NCI-H1048 (cell line): ENCODE results near the gene ICOSLG.
"Not testable (repeated sequence)": the region's sequence is repeated elsewhere in the genome, so short reads cannot be mapped to it uniquely, and the experiment has no call there.

Experiments used
- DNase-seq: peaks from one replicate; lab custom pipeline; 2025; lab: John Stamatoyannopoulos, UW

ICOSLG gene

DNA sequence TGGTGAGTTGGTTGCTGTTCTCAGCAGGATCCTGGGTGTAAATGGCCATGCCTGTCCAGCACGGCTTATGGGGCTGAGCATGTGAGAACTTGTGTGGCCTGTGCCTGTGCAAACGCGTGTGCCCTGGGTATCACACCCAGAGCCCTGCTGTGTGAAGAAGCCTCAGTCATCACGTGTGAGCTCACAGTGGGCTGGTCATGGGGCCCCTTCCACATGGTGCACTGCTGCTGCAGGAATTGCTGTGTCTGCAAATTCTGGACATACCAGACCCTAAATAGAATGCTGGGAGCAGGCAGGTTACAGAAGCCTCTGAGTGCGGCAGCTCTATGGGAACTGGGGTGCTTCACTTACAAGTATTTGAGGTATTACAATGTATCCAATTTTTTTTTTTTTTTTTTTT is 17.4 kb downstream of the ICOSLG start:
- not testable (repeated sequence) for DNase-seq

GRCh38 chr21:44220674-44221073 is 20.1 kb downstream of the ICOSLG start:
- DNase-seq, result not testable (repeated sequence)

GRCh38 chr21:44218461-44218860 is 22.3 kb downstream of the ICOSLG start:
- not testable (repeated sequence) for DNase-seq

DNA sequence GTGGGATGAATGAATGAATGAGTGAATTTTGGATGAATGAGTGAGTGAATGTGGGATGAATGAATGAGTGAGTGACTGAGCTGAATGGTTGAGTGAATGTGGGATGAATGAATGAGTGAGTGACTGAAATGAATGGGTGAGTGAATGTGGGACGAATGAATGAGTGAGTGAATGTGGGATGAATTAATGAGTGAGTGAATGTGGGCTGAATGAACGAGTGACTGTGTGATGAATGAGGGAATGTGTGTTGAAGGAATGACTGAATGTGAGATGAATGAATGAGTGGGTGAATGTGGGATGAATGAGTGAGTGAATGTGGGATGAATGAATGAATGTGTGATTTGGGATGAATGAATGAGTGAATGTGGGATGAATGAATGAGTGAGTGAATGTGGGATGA is 28.8 kb downstream of the ICOSLG start:
- DNase-seq, result not testable (repeated sequence)

GRCh38 chr21:44211574-44211973 is 29.2 kb downstream of the ICOSLG start:
- DNase-seq, result not testable (repeated sequence)

DNA sequence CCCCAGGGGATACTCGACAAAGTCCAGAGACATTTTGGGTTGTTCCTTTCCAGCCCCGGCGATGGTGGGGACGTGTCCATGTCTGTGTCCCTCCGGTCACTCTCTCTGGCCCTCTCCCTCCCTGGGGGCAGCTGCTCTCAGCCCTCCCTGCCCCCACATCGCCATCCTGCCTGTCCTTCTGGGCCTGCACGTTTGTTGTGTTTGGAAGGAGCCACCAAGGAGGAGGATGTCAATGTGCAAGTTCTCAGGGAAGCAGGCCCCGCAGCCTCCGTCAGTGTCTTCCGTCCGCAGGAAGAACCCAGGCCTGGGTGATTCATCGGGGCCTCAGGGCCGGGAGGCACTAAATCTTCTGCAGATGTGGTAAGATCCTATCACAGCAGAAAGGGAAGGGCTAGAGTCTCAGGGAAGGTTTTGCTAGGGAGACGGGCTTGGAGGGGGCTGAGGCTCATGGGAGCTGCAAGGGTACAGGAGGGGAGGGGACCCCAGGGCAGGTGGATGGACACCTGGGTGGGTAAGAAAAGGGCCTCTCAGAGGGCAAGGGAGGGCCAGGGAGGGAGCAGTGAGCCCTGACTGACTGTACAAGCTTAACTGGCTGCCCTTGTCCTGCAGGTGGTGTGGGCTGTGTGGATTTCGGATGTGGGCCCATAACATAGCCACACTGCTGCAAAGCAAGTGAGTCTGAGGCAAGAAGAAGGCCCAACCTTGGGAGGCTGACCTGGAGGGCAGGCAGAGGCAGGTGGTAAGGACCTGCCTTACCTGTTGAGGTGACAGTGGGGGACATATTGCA is 32.7 kb downstream of the ICOSLG start:
- not testable (repeated sequence) for DNase-seq

GRCh38 chr21:44206698-44207676 is 33.8 kb downstream of the ICOSLG start:
- not testable (repeated sequence) for DNase-seq

DNA sequence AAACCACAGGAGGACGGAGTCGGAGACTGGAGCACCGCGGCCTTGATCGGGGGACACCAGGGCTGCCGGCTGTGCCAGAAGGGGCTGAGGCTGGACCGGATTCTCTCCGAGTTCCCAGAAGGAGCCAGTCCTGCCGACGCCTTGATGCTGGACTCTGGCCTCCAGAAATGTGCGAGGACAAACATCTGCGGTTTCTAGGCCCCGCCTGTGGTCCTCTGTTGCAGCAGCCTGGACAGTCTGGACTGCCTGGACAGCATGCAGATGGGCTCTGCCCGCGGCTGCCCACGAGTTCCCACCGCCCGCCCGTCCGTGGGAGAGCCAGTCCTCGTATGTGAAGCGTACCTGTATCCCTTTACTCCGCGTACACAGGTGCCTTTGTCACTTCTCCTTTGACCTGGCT is 34.6 kb downstream of the ICOSLG start:
- DNase-seq, result not testable (repeated sequence)

DNA sequence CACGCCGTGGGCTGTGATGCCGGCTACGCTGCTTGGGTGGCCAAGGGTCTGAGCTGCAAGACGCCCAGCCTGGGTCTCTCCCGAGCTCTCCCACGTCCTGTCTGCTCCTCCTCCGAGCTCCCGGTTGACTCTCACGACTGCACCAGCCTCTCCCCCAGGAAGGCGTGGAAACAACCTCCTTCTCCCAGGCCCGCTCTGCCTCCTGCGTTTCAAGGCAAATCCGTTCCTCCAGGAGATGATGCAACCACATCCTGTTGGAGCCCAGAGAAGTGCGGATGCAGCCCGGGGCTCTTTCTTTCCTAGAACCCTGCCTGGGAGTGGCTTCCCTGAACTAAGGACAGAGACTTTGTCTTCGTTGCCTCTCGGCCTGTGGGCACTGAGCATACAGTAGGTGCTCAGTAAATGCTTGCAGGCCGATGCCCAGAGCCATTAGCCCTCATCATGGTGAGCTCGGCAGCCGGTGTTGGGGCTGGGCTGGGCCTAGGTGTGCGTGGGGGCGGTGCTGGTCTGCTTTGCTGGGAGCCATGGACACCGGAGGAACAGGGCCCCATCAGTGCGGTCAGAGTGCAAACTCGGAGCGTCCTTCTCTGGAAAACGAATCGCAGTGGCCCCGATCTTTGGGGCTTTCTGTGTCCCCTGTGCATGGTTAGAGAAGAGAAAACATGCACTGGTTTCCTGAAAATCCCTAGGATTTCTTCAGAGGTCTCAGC is 38.0 kb downstream of the ICOSLG start:
- not testable (repeated sequence) for DNase-seq

GRCh38 chr21:44199997-44200396 is 40.7 kb downstream of the ICOSLG start:
- not testable (repeated sequence) for DNase-seq

- peak; percentile 19 for DNase-seq
These were observed 41.3 kb downstream of the ICOSLG start for GRCh38 chr21:44199448-44199847.

GRCh38 chr21:44197156-44197516 is 43.6 kb downstream of the ICOSLG start:
- DNase-seq, result not testable (repeated sequence)

DNA sequence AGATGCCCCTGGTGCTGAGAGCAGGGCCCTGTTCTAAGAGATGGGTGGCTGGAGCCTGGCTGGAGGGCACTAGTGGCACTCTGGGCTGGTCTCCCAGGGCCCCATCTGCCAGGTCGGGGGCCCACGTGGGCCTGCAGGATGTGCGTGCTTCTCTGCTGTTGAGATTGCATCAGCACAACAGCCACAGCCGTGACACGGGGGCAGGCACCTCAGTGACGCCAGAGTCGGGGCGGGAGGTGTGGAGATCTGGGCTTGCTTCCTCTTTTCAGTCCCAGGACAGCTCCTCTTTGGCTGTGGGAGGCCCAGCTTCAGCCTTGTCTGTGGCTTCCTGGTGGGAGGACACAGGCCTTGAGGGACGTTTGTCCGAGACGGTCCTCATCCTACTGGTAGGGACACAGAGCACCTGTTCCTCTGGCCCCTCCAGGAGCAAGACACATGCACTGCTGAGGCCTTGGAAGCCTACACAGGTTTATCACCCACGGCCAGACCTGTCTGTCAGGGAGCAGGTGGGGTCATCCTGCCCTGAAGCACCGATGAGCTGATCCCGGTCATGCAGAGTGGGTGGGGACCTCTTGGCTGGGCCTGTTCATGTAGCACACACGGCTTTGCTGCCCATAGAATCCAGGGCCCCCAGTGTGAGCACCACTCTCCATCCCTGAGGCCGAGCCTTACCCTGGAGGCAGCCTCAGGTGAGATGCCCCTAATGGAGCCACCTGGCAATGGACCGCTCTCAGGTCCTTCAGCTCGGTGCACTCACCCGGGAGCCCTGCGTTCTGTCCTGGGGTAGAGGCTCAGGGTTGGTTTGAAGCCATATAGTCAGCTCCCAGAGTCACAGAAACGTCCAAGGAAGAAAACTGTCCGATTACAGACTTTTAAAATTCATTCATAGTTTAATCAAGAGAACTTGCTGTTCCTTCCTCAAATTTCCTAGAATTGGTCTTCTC is 44.3 kb downstream of the ICOSLG start:
- not testable (repeated sequence) for DNase-seq

GRCh38 chr21:44194888-44195287 is 45.9 kb downstream of the ICOSLG start:
- DNase-seq, result not testable (repeated sequence)

DNA sequence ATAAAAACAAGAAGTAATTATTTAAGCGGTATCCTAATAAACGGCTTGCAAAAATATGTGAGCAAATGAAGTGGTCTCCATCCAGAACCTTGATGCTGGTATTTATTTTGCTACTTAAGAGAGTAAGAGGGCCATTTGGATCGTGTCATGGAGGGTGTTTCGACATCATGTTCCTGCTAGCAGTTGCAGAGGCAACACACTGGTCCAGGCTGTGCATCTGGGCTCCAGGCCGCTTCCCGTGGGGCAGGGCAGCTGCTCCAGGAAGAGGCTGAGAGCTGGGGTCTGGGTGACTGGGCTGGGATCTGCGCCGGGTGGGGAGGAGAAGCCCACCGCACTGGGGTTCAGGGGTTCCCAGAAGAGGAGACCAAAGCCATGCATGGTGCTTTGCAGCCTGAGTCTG is 46.3 kb downstream of the ICOSLG start:
- not testable (repeated sequence) for DNase-seq

DNA sequence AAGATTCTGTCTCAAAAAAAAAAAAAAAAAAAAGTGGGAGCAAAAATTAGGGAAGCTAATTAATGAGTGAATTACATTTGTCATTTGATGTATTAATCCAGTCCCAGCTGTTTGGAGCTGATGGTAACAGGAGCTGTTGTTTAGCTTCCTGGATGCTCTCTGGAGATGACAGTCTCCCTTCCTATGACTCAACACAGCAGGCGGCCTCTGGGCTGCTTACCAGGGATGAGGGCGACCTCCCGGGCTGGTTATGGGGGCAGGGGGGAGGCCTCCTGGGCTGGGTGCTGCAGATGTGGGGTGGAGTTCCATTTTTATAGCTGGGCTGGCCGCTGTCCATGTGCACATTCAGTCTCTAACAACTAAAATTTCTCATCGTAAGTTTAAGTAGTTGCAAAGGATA is 47.6 kb downstream of the ICOSLG start:
- not testable (repeated sequence) for DNase-seq

DNA sequence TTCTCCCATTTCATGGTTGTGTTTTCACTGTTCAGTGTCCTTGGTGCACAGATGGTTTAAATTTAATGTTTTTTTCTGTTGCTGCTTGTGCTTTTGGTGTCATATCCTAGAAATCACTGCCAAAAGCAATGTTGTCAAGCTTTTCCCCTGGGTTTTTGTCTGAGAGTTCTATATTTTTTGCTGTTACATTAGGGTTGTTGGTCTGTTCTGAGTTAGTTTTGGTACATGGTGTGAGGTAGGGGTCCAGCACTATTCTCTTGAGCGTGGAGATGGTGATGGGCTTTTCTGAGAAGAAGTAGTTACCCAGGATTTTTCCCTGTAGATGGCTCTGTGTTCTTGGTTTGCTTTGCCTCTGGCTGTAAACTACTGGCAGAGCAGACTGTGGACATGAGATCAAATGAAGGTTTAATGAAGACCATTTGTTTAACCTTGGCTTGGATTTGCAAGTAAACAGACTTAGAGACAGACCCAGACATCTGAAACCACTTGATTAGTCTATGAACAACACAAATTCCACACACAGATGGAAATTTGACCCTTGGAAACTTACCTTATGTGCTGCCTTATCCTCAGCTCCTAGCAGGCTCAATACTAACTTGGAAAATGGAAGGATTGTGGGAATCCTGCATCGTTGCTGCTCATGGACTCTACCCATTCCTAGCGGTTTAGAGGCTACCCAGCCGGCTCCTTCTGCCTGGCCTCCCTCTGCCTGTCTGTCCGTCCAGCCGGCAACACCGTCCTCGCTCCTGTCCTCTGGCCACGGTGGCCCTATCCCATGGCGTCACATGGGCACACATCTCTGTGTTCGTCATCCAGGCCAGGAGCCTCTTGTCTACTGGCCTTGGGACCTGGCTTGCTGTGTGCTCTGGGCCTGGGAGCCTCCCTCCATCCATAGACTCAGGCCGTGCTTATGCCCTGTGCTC is 50.1 kb downstream of the ICOSLG start:
- not testable (repeated sequence) for DNase-seq

- not testable (repeated sequence) for DNase-seq
These were observed 55.9 kb downstream of the ICOSLG start for GRCh38 chr21:44184862-44185261.

DNA sequence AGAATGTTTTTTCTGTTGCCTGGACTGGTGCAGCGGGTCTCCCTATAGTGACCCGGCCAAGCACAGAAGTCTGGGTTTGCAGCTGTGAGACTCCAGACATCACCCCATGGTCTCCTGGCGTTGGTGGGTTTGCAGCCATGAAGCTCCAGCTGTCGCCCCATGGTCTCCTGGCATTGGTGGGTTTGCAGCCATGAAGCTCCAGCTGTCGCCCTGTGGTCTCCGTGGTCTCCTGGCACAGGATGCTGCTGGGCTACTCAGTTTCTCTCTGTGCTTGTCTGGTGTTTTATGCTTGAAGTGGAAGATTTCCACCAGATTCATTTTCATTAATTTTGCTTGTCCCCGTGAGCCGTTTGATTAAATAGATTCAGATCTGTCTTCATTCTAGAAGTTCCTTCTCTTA is 58.5 kb downstream of the ICOSLG start:
- not testable (repeated sequence) for DNase-seq

DNA sequence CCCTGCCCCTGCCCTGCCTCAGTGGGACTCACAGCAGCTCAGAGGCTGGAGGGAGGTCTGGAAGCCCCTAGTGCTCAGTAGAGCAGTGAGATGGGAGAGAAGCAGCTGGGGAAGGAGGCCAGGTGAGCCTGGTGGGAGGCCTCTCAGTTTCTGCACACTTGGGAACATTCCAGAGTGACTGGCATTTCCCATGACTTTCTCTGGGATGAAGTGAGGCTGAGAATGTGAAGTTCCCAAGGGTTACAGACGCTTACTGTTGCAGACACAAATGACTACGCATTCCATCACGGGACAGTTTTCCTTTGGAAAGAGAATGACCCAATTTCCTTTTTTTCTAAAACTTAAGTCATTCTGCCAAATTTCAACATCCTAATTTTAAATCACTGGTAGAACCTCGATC is 59.2 kb downstream of the ICOSLG start:
- not testable (repeated sequence) for DNase-seq
